K562 (cell line): Measurements from ENCODE around the gene NDST1. TPM values are rescaled to one million over a fixed set of nuclear protein-coding genes. Genes with fewer than 3 reads are reported as not detected.

Source experiments
- ATAC-seq: fragments of 200-7000 bp; cut with Tn5 transposase; 3 replicates; pipeline ENCODE4 v1.9.1; 2020; ENCODE audit warnings: moderate library complexity
- BruUV-seq: library from RNA; stranded (reverse); fragments of 400-500 nt; replicated peaks from 2 replicates; lab custom pipeline; 2021; lab: Mats Ljungman, UMichigan
- CTCF ChIA-PET: fragments of 300-600 bp; formaldehyde crosslinking; extraction: SDS; loops from one replicate; lab custom pipeline; 2021; ENCODE audit warnings: low intra/inter-chr PET ratio; lab: Yijun Ruan, JAX
- POLR2A ChIA-PET: fragments of 300-600, 350-650 bp; sonication (Branson Sonifier 250); formaldehyde crosslinking; extraction: SDS; loops from one replicate; lab custom pipeline; 2021; ENCODE audit warnings: antibody characterized with exemption, inconsistent platforms; lab: Yijun Ruan, JAX
- DNase-seq, 4 experiments: peaks; one replicate each; pipeline versions ENCODE4 v3.0.0 to v3.0.0-alpha.2; 2011 to 2018; ENCODE audit warnings: low spot score in 3 of 4, mixed read lengths in 3 of 4; ENCODE audit errors: extremely low read depth in 1 of 4
- FAIRE-seq: peaks from 2 replicates; lab custom pipeline; 2011; peaks lifted over from hg19 to GRCh38; lab: Jason Lieb, UNC
- H2AFZ ChIP-seq: 2 replicates; pipeline ENCODE4 v1.6.0; 2011; ENCODE audit warnings: low read depth, low read length, control low read depth, inconsistent platforms
- H3K27ac ChIP-seq: fragments of 200-600 bp; 3 replicates; pipeline ENCODE4 v1.8.0; 2011; ENCODE audit warnings: low read depth, mild to moderate bottlenecking, control low read depth, inconsistent platforms, low read length, moderate library complexity, mixed read lengths; ENCODE audit errors: extremely low read depth
- H3K27me3 ChIP-seq, 2 experiments: fragments of 300-600 bp in 1 of 2; 2 replicates in 1 of 2; 3 replicates in 1 of 2; pipeline versions ENCODE4 v1.6.0 to v1.8.0; 2011; ENCODE audit warnings: inconsistent platforms in 2 of 2, low read length in 2 of 2, mild to moderate bottlenecking in 1 of 2, mixed read lengths in 1 of 2, moderate library complexity in 1 of 2; ENCODE audit not compliant: control insufficient read depth in 2 of 2, insufficient read depth in 2 of 2
- H3K36me3 ChIP-seq: fragments of 300-600 bp; 3 replicates; pipeline ENCODE4 v1.8.0; 2011; ENCODE audit warnings: mild to moderate bottlenecking, low read length, inconsistent platforms; ENCODE audit not compliant: control insufficient read depth, insufficient read depth
- H3K4me1 ChIP-seq, 2 experiments: fragments of 200-600 bp in 1 of 2; replicated peaks in 1 of 2; 2 replicates in 1 of 2; 3 replicates in 1 of 2; pipeline versions ENCODE4 v1.5.1 to v1.8.0; 2011; ENCODE audit warnings: inconsistent platforms in 2 of 2, low read length in 2 of 2, mild to moderate bottlenecking in 1 of 2, mixed read lengths in 1 of 2, moderate library complexity in 1 of 2; ENCODE audit not compliant: control insufficient read depth in 2 of 2, insufficient read depth in 2 of 2
- H3K4me2 ChIP-seq: 2 replicates; pipeline ENCODE4 v1.6.1; 2011; ENCODE audit warnings: low read length, control low read depth, inconsistent platforms, mixed read lengths; ENCODE audit not compliant: insufficient read depth
- H3K4me3 ChIP-seq: fragments of 200-600 bp; sonication (generic), shearing (Covaris generic); 2 replicates; pipeline ENCODE4 v1.5.1; 2016; ENCODE audit warnings: control low read depth, inconsistent platforms
- H3K79me2 ChIP-seq: fragments of 200-600 bp; 3 replicates; pipeline ENCODE4 v1.8.0; 2011; ENCODE audit warnings: low read length, inconsistent platforms; ENCODE audit not compliant: control insufficient read depth, insufficient read depth
- H3K9ac ChIP-seq, 2 experiments: 2 replicates each; pipeline versions ENCODE4 v1.6.0 to v1.6.1; 2011; ENCODE audit warnings: low read depth in 2 of 2, low read length in 2 of 2, control low read depth in 1 of 2, inconsistent platforms in 1 of 2, mild to moderate bottlenecking in 1 of 2, mixed read lengths in 1 of 2; ENCODE audit not compliant: insufficient read depth in 1 of 2
- H3K9me1 ChIP-seq: one replicate; pipeline ENCODE4 v1.6.0; 2011; ENCODE audit warnings: inconsistent platforms, mild to moderate bottlenecking, low read length, moderate library complexity; ENCODE audit not compliant: control insufficient read depth, insufficient read depth
- H3K9me3 ChIP-seq: replicated peaks from 2 replicates; pipeline ENCODE4 v1.5.1; 2011; ENCODE audit warnings: low read depth, low read length, inconsistent platforms; ENCODE audit not compliant: control insufficient read depth, insufficient read depth
- H4K20me1 ChIP-seq: replicated peaks from 2 replicates; pipeline ENCODE4 v1.6.1; 2011; ENCODE audit warnings: low read length, inconsistent platforms, mixed read lengths; ENCODE audit not compliant: control insufficient read depth, insufficient read depth
- CCNT2 ChIP-seq: IDR thresholded peaks from 2 replicates; pipeline ENCODE4 v1.6.1; 2011; ENCODE audit warnings: borderline replicate concordance, low read depth, mild to moderate bottlenecking, moderate library complexity, mixed read lengths, low read length; ENCODE audit not compliant: insufficient read length; ENCODE audit errors: extremely low read depth
- CEBPB ChIP-seq: fragments of 450-650 bp; IDR thresholded peaks from 2 replicates; pipeline ENCODE4 v1.6.1; 2016; ENCODE audit warnings: missing genetic modification characterization, missing compliant biosample characterization
- CEBPZ ChIP-seq: fragments of 150-350 bp; IDR thresholded peaks from 2 replicates; pipeline ENCODE4 v1.6.1; 2014; ENCODE audit warnings: low read depth, mild to moderate bottlenecking, low read length, borderline replicate concordance
- HMG20A ChIP-seq: fragments of 450-650 bp; formaldehyde crosslinking; conservative IDR thresholded peaks from 2 replicates; pipeline ENCODE4 v1.4.0; 2020; ENCODE audit warnings: mild to moderate bottlenecking, mixed read lengths
- HMG20B ChIP-seq: fragments of 250-450 bp; sonication (Bioruptor Pico); IDR thresholded peaks from 2 replicates; pipeline ENCODE4 v1.5.0; 2021; ENCODE audit warnings: mild to moderate bottlenecking
- HNRNPK ChIP-seq: fragments of 200-400 bp; formaldehyde crosslinking; IDR thresholded peaks from one replicate; pipeline ENCODE4 v1.6.1; 2018; ENCODE audit warnings: mild to moderate bottlenecking, low read depth, low read length; ENCODE audit not compliant: poor library complexity, severe bottlenecking
- RFX1 ChIP-seq: fragments of 450-650 bp; IDR thresholded peaks from 2 replicates; pipeline ENCODE4 v1.6.1; 2016; ENCODE audit warnings: mild to moderate bottlenecking, moderate library complexity
- SLC30A9 ChIP-seq: fragments of 250-450 bp; sonication (Bioruptor Pico); IDR thresholded peaks from 2 replicates; pipeline ENCODE4 v1.8.0; 2022; ENCODE audit warnings: mild to moderate bottlenecking, moderate library complexity
- SOX6 ChIP-seq: fragments of 450-650 bp; IDR thresholded peaks from 2 replicates; pipeline ENCODE4 v1.6.1; 2014; ENCODE audit warnings: mild to moderate bottlenecking
- XRCC3 ChIP-seq: fragments of 450-650 bp; IDR thresholded peaks from 2 replicates; pipeline ENCODE4 v1.6.1; 2017; ENCODE audit warnings: mild to moderate bottlenecking, moderate library complexity
- ZNF140 ChIP-seq: fragments of 250-450 bp; sonication (Bioruptor Pico); IDR thresholded peaks from 2 replicates; pipeline ENCODE4 v1.8.0; 2021; ENCODE audit warnings: moderate library complexity, mild to moderate bottlenecking, inconsistent platforms
- ZNF253 ChIP-seq: fragments of 250-450 bp; sonication (Bioruptor Pico); conservative IDR thresholded peaks from 2 replicates; pipeline ENCODE4 v1.6.1; 2021; ENCODE audit warnings: mild to moderate bottlenecking
- ZNF449 ChIP-seq: fragments of 250-450 bp; sonication (Bioruptor Pico); IDR thresholded peaks from 2 replicates; pipeline ENCODE4 v1.8.0; 2022; ENCODE audit warnings: moderate library complexity, mild to moderate bottlenecking, inconsistent platforms
- ZNF584 ChIP-seq: fragments of 200-800 bp; sonication (Bioruptor generic); IDR thresholded peaks from 2 replicates; pipeline ENCODE4 v1.6.1; 2016; ENCODE audit warnings: low read depth, mild to moderate bottlenecking, missing genetic modification characterization, missing compliant biosample characterization
- ZNF76 ChIP-seq: fragments of 250-450 bp; sonication (Bioruptor Pico); IDR thresholded peaks from 2 replicates; pipeline ENCODE4 v1.4.0; 2020; ENCODE audit warnings: mild to moderate bottlenecking, moderate library complexity, borderline replicate concordance
- WGBS: fragments of 100-300 bp; shearing (Covaris generic); methylation state at CpG from one replicate; pipeline ENCODE4 v1.1.6; 2016; ENCODE audit warnings: low coverage, mixed read lengths; ENCODE audit not compliant: insufficient coverage; ENCODE audit errors: missing lambda C conversion rate; 5-methylcytosine and 5-hydroxymethylcytosine counted together
- in situ Hi-C: fragments of 300-500 bp; cut with MboI; formaldehyde crosslinking; loops from 4 replicates; pipeline ENCODE4 v1.15.0; 2018; ENCODE audit warnings: inconsistent platforms, mixed read lengths
- intact Hi-C: fragments of 100-400 bp; cut with micrococcal nuclease; formaldehyde crosslinking; loops from 2 replicates; pipeline ENCODE4 v1.14.2; 2022
- polyA plus RNA-seq, 8 experiments: library from polyadenylated mRNA; depleted of rRNA in 4 of 8; stranded (reverse) in 5 of 8; unstranded in 3 of 8; fragments of >200 nt; fragmentation: Nextera tagmentation in 2 of 8; fragmentation: Illumina TruSeq in 1 of 8; extraction: Ambion mirVana in 2 of 8; extraction: Trizol in 1 of 8; gene quantifications; 2 replicates each; pipeline versions ENCODE4 v1.2.1 to v1.2.3, GENCODE V29; 2011 to 2014; ENCODE audit warnings: inconsistent platforms in 1 of 8, missing spikeins in 1 of 8
- total RNA-seq, 7 experiments: library from RNA; depleted of rRNA in 6 of 7; stranded (reverse); fragments of >200 nt in 6 of 7; fragmentation: Illumina TruSeq in 2 of 7; extraction: Trizol in 2 of 7; gene quantifications; 2 replicates each; pipeline versions ENCODE4 v1.2.1 to v1.2.3, GENCODE V29; 2011 to 2021; ENCODE audit warnings: low replicate concordance in 1 of 7
- TF ChIP-seq, protein P1 (sequence below), 3 experiments: fragments of 200-800 bp in 1 of 3; sonication (Bioruptor generic) in 1 of 3; sonication (generic) in 1 of 3; formaldehyde crosslinking in 1 of 3; IDR thresholded peaks; 2 replicates each; pipeline versions ENCODE4 v1.6.1 to v1.8.0; 2016 to 2022; ENCODE audit warnings: mild to moderate bottlenecking in 2 of 3, missing compliant biosample characterization in 2 of 3, missing genetic modification characterization in 2 of 3, missing genetic modification reagents in 1 of 3

NDST1 gene
- total and polyA plus RNA-seq, 9 of the 15 experiments (the other 6 are each of a cell fraction or from before 2014, with no cell fraction given): 0.38 to 47.9 (median 9.9) TPM

GRCh38 chr5:150531686-150532085 is 23.8 kb downstream of the NDST1 start (continued):
- TF ChIP-seq, protein P1, sequence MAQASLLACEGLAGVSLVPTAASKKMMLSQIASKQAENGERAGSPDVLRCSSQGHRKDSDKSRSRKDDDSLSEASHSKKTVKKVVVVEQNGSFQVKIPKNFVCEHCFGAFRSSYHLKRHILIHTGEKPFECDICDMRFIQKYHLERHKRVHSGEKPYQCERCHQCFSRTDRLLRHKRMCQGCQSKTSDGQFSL (CRISPR knock-in tag; IDR thresholded peaks at IDR 0.05): no peak
- TF ChIP-seq, protein P1 (tag; IDR thresholded peaks at IDR 0.05): no peak
- TF ChIP-seq, all 486 proteins: peak for 0

- Histone ChIP-seq H3K4me1 (no peaks in the 10 kb centered on the region), H4K20me1 (no peaks in the 10 kb centered on the region), H3K9me3 (no peaks in the 10 kb centered on the region), H2AFZ (no peak overlapping the region), H3K4me2 (no peak overlapping the region), H3K36me3 (peaks cover 59% of the 10 kb centered on the region; the same call in 2 of the 3 replicates), H3K27me3 (no peaks in the 10 kb centered on the region), H3K9ac (no peak overlapping the region), H3K4me3 (no peak overlapping the region), H3K27ac (no peak overlapping the region), H3K79me2 (no peaks in the 10 kb centered on the region), H3K9me1 (no peaks in the 10 kb centered on the region)
- in situ Hi-C loops: no loop called here
- no peak for ATAC-seq
- intact Hi-C loops: no loop called here
- ChIA-PET POLR2A (interaction anchor here (1.3 kb wide), 1 partner anchor 12 kb away, joined by 3 read pairs; no protein-coding TSS in a partner anchor), CTCF (no interaction called here)
- no peak for DNase-seq
- 84% methylated on average over 7 of the region's 7 CpGs for WGBS
- no TSS peak for BruUV-seq
- no peak for FAIRE-seq
- TF ChIP-seq SLC30A9: no peak
- TF ChIP-seq CCNT2: no peak
- TF ChIP-seq HMG20B (CRISPR knock-in tag): no peak
- no peak for TF ChIP-seq XRCC3
- TF ChIP-seq ZNF140 (CRISPR knock-in tag): no peak
- no peak for TF ChIP-seq CEBPB (tag)
- no peak for TF ChIP-seq ZNF253 (CRISPR knock-in tag)
- no peak for TF ChIP-seq RFX1
- TF ChIP-seq ZNF584: no peak
- TF ChIP-seq HMG20A (CRISPR knock-in tag): no peak
- TF ChIP-seq ZNF449 (CRISPR knock-in tag): no peak
- no peak for TF ChIP-seq CEBPZ
- no peak for TF ChIP-seq SOX6
- no peak for TF ChIP-seq ZNF76 (CRISPR knock-in tag)
- no peak for TF ChIP-seq HNRNPK
These were observed 24.2 kb downstream of the NDST1 start for GRCh38 chr5:150532151-150532550.
